ENCODE results near the gene RAB11FIP3. TPM values are rescaled to one million over a fixed set of nuclear protein-coding genes. Genes with fewer than 3 reads are reported as not detected.
"Not testable (repeated sequence)": the region's sequence is repeated elsewhere in the genome, so short reads cannot be mapped to it uniquely, and the experiment has no call there.

RAB11FIP3 gene
- total RNA-seq, 1 donor from 2014 or later, result 47.0 TPM

DNA sequence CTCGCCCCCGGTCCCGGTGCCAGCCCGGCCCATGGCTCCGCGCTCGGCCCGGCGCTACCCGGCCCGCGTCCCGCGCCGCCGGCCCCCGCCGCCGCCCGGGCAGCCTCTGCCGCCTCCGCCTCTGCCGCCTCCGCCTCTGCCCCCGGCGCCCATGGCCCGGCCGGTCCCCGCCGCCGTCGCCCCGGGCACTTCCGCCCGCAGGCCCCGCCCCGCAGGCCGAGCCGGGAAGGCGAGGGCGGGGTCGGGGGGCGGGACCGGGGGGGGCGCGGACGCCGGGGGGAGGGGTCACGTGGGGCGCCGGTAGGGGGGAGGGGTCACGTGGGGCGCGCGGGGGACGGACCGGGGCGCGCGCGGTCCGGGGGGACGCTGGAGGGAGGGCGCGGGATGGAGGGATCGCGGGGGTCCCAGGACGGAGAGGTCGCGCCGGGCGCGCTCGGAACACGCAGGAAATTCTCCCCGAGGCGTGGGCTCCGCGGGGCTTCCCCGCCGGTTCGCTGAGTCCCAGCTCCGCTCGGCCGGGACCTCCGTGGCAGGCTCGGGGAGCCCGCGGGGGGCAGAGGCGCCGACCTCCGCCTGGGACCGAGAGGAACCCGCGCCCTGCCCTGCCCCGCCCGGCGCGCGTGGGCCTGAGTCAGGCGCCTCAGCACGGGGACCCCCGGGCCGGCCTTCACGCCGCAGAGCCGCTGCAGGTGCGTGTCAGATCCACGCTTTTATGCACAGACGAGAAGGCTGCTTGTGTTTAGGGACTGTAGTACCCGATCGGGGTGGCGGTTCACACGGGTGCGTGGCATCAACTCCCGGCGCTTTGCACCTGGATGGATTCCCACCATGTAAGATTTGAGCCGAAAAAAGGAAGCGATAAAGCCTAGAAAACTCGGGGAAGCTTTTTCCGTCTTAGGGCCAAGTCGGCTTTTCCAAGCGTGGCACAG lies 43.4 kb upstream of the RAB11FIP3 start, which contains the start of gene PGAP6:
PGAP6 (minus strand) TSS at position 190 of the 929 bp plus-strand sequence; CDS start at position 33, 157 bp downstream.
- intact Hi-C loops (cut with DNase I), result loop anchor here (1.0 to 5.0 kb wide), 7 partner anchors 12 to 205 kb away; partner anchors contain the start of genes CAPN15, DECR2, MRPL28 and NME4
- peaks cover 3 to 6% of the 10 kb centered on the region in 2 donors for H3K36me3 ChIP-seq
- H3K4me1 ChIP-seq, result peaks cover 5 to 12% of the 10 kb centered on the region in 2 donors
- TF ChIP-seq, protein P1, sequence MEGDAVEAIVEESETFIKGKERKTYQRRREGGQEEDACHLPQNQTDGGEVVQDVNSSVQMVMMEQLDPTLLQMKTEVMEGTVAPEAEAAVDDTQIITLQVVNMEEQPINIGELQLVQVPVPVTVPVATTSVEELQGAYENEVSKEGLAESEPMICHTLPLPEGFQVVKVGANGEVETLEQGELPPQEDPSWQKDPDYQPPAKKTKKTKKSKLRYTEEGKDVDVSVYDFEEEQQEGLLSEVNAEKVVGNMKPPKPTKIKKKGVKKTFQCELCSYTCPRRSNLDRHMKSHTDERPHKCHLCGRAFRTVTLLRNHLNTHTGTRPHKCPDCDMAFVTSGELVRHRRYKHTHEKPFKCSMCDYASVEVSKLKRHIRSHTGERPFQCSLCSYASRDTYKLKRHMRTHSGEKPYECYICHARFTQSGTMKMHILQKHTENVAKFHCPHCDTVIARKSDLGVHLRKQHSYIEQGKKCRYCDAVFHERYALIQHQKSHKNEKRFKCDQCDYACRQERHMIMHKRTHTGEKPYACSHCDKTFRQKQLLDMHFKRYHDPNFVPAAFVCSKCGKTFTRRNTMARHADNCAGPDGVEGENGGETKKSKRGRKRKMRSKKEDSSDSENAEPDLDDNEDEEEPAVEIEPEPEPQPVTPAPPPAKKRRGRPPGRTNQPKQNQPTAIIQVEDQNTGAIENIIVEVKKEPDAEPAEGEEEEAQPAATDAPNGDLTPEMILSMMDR (IDR thresholded peaks at IDR 0.05), result no peak
- H3K4me3 ChIP-seq, result peak within 1 kb of the TSS; percentile 86 to 98
- H3K9me3 ChIP-seq, result no peaks in the 10 kb centered on the region
- DNase-seq (ENCODE audit: low spot score in 2 of 2), result no peak
- no peaks in the 10 kb centered on the region for H3K27me3 ChIP-seq
- peak within 1 kb of the TSS; percentile 64 for H3K27ac ChIP-seq

DNA sequence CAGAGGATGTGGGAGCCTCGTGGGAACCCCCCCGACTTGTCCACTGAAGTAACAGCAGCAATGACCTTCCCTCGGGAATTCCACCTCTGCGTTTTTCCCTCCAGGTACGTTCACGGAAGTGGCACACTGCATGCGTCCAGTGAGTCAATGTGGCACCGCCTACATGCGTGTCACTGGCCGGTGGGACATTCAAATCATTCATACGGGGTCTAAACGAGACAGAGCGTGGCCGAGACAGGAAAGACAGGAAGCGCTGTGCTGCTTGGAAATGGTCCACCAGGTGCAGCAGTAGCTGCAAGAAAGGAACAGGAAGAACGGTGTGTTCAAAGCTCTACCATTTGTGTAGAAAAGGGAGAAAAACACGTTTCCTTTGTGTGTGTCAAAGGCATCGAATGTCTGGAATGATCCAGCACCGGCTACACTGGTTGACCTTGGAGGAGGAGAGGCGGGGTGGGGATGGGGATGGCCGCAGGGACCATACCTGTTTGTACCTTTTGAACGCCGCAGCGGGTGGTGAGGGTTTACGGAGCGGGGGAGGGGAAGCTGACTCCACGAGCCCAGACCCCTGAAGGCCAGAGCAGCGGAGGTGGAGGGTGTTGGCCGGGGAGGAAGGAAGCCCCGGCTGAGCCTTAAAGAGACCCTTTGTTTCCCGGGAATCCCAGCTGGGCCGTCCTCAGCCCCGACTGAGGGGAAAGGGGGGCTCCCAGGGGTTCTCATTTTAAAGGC lies 42.0 kb upstream of the RAB11FIP3 start:
- intact Hi-C loops (cut with DNase I), result loop anchor here (2.0 to 5.0 kb wide), 4 partner anchors 13 to 204 kb away; partner anchors contain the start of genes CAPN15 and NME4
- Histone ChIP-seq H3K4me3 (peak overlapping the region in 1 of 2 donors; percentile 84), H3K27ac (no peak overlapping the region), H3K27me3 (no peaks in the 10 kb centered on the region), H3K36me3 (no peaks in the 10 kb centered on the region), H3K9me3 (no peaks in the 10 kb centered on the region), H3K4me1 (peaks cover 5 to 12% of the 10 kb centered on the region in 2 donors)
- no peak for DNase-seq (ENCODE audit: low spot score in 2 of 2)
- TF ChIP-seq, protein P1 (IDR thresholded peaks at IDR 0.05), result no peak

DNA sequence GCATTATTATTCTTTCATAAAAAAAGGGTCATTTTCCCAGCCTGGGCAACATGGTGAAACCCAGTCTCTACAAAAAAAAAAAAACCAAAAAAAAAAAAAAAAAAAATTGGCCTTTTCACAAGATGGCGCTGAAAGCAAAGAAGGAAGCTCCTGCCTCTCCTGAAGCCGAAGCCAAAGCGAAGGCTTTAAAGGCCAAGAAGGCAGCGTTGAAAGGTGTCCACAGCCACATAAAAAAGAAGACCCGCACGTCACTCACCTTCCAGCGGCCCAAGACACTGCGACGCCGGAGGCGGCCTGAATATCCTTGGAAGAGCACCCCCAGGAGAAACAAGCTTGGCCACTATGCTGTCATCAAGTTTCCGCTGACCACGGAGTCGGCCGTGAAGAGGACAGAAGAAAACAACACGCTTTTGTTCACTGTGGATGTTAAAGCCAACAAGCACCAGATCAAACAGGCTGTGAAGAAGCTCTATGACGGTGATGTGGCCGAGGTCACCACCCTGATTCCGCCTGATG lies 38.8 kb upstream of the RAB11FIP3 start:
- H3K36me3 ChIP-seq, result no peaks in the 10 kb centered on the region
- no peaks in the 10 kb centered on the region for H3K9me3 ChIP-seq
- H3K27ac ChIP-seq, result no peak overlapping the region
- no peaks in the 10 kb centered on the region for H3K4me1 ChIP-seq
- intact Hi-C loops (cut with DNase I), result no loop called here
- DNase-seq (ENCODE audit: low spot score in 2 of 2), result peak in 1 of 2 donors; percentile 56
- H3K4me3 ChIP-seq, result no peak overlapping the region
- TF ChIP-seq, protein P1 (IDR thresholded peaks at IDR 0.05), result no peak
- H3K27me3 ChIP-seq, result no peaks in the 10 kb centered on the region

DNA sequence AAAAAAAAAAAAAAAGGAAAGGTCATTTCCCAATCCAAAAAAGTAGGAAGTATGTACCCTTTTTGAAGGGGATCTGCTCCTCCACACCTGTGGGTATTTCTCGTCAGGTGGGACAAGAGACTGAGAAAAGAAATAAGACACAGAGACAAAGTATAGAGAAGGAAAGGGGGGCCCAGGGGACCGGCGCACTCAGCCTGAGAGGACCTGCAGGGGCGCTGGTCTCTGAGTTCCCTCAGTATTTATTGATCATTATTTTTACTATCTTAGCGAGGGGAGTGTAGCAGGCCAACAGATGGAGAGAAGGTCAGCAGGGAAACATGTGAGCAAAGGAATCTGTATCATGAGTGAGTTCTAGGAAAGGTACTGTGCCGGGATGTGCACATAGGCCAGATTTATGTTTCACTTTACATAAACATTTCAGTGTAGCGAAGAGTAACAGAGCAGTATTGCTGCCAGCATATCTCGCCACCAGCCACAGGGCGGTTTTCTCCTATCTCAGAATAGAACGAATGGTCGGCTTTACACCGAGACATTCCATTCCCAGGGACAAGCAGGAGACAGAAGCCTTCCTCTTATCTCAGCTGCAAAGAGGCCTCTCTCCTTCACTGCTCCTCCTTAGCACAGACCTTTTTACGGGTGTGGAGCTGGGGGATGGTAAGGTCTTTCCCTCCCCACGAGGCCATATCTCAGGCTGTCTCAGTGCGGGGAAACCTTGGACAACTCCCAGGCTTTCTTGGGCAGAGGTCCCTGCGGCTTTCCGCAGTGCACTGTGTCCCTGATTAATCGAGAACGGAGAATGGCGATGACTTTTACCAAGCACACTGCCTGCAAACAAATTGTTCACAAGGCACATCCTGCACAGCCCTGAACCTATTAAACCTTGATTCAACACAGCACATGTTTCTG lies 37.4 kb upstream of the RAB11FIP3 start:
- H3K27me3 ChIP-seq; H3K36me3 ChIP-seq; H3K9me3 ChIP-seq; DNase-seq (ENCODE audit: low spot score in 2 of 2); intact Hi-C loops (cut with DNase I); H3K4me1 ChIP-seq: not testable (repeated sequence)
- peak overlapping the region in 1 of 2 donors; percentile 8 for H3K4me3 ChIP-seq
- H3K27ac ChIP-seq, result peak overlapping the region in 1 of 2 donors; percentile 34

DNA sequence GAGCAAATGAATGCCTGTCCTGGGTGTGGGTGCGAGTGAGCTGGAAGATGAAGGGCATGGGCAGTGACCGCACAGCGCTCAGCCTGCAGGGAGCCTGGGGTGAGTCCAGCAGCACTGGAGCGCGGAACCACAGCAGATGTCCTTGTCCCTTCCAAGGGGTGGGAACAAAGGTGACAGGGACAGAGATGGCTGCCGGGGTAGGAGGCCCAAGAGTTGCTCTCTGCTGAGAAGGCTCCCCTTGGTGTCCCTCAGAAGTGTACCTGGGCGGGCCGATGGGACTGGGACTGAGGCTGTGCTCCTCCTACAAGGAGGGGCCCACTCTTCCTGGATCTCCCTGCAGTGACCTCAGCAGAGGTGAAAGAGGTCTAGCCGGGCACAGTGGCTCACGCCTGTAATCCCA lies 36.1 kb upstream of the RAB11FIP3 start:
- Histone ChIP-seq H3K4me3 (no peak overlapping the region), H3K27ac (no peak overlapping the region), H3K36me3 (no peaks in the 10 kb centered on the region), H3K27me3 (no peaks in the 10 kb centered on the region), H3K9me3 (no peaks in the 10 kb centered on the region), H3K4me1 (no peaks in the 10 kb centered on the region)
- TF ChIP-seq, protein P1 (IDR thresholded peaks at IDR 0.05), result no peak
- no peak for DNase-seq (ENCODE audit: low spot score in 2 of 2)
- intact Hi-C loops (cut with DNase I), result no loop called here
